CD4-positive, alpha-beta T cell (primary cell): ENCODE results near the gene UIMC1. TPM values are rescaled to one million over a fixed set of nuclear protein-coding genes. Genes with fewer than 3 reads are reported as not detected.

Experiments
- ATAC-seq: fragments of 200-7000 bp; cut with Tn5 transposase; one replicate; pipeline ENCODE4 v1.10.0; 2022; ENCODE audit warnings: mild to moderate bottlenecking; ENCODE audit not compliant: poor library complexity
- CTCF ChIA-PET: fragments of 350-600 bp; sonication (Branson Sonifier 250); formaldehyde crosslinking; loops from one replicate; lab custom pipeline; 2021; ENCODE audit warnings: antibody characterized with exemption, inconsistent platforms; lab: Charles Lee
- POLR2A ChIA-PET: fragments of 350-600 bp; sonication (Branson Sonifier 250); formaldehyde crosslinking; loops from one replicate; lab custom pipeline; 2021; ENCODE audit warnings: antibody characterized with exemption, inconsistent platforms; lab: Charles Lee
- DNase-seq, 14 experiments: peaks; one replicate each; pipeline ENCODE4 v3.0.0-alpha.2; 2013 to 2020; ENCODE audit warnings: mixed read lengths in 2 of 14
- H3K27ac ChIP-seq, 2 donors: one replicate each; pipeline versions ENCODE4 v1.5.1 to v1.7.0; 2013; ENCODE audit warnings: low read length in 2 of 2, low read depth in 1 of 2, mild to moderate bottlenecking in 1 of 2
- H3K27me3 ChIP-seq, 2 experiments: 1 replicate in 1 of 2; 2 replicates in 1 of 2; pipeline versions ENCODE4 v1.6.1 to v1.7.0; 2013; ENCODE audit warnings: low read length in 2 of 2, control low read depth in 1 of 2, mild to moderate bottlenecking in 1 of 2, moderate library complexity in 1 of 2; ENCODE audit not compliant: insufficient read depth in 2 of 2, control insufficient read depth in 1 of 2
- H3K36me3 ChIP-seq: one replicate; pipeline ENCODE4 v1.6.1; 2013; ENCODE audit warnings: low read length, control low read depth; ENCODE audit not compliant: insufficient read depth
- H3K4me1 ChIP-seq: one replicate; pipeline ENCODE4 v1.6.1; 2013; ENCODE audit warnings: low read length, control low read depth; ENCODE audit not compliant: insufficient read depth
- H3K4me3 ChIP-seq: one replicate; pipeline ENCODE4 v1.5.1; 2013; ENCODE audit warnings: mild to moderate bottlenecking, low read length, moderate library complexity
- H3K9me3 ChIP-seq, 2 experiments: 1 replicate in 1 of 2; 2 replicates in 1 of 2; pipeline versions ENCODE4 v1.6.1 to v1.7.0; 2013; ENCODE audit warnings: low read length in 2 of 2, mild to moderate bottlenecking in 2 of 2, control low read depth in 1 of 2, moderate library complexity in 1 of 2; ENCODE audit not compliant: control insufficient read depth in 1 of 2, insufficient read depth in 1 of 2
- H3K27ac Mint-ChIP-seq: one replicate; pipeline ENCODE4 v1.8.0; 2020; ENCODE audit warnings: mixed read lengths
- H3K27me3 Mint-ChIP-seq: one replicate; pipeline ENCODE4 v1.8.0; 2021; ENCODE audit warnings: mixed read lengths
- H3K36me3 Mint-ChIP-seq: one replicate; pipeline ENCODE4 v1.8.0; 2021; ENCODE audit warnings: low read depth, mixed read lengths
- H3K4me1 Mint-ChIP-seq: one replicate; pipeline ENCODE4 v1.8.0; 2021; ENCODE audit warnings: low read depth, mixed read lengths
- H3K4me3 Mint-ChIP-seq: one replicate; pipeline ENCODE4 v1.8.0; 2020; ENCODE audit warnings: mild to moderate bottlenecking, mixed read lengths
- H3K9me3 Mint-ChIP-seq: one replicate; pipeline ENCODE4 v1.8.0; 2020; ENCODE audit warnings: mixed read lengths
- CTCF ChIP-seq: fragments of 200-600 bp; IDR thresholded peaks from one replicate; pipeline ENCODE4 v1.8.0; 2022; ENCODE audit warnings: antibody characterized with exemption, mild to moderate bottlenecking
- intact Hi-C, 2 experiments: fragments of 100-400 bp; cut with DNase I in 1 of 2; cut with micrococcal nuclease in 1 of 2; formaldehyde crosslinking; loops; one replicate each; pipeline versions ENCODE4 v1.15.1 to v1.9.0; 2023 to 2025; cut with DNase I, micrococcal nuclease
- total RNA-seq, 174 experiments: library from RNA in 2 of 174; stranded (reverse) in 2 of 174; gene quantifications; one replicate each; pipeline ENCODE4 v1.2.3 and lab custom pipeline; 2021 to 2026

UIMC1 gene
- total RNA-seq, 2 experiments from 2014 or later: 42.3 to 50.8 TPM

- Mint-ChIP-seq H3K27ac (no peak overlapping the region), H3K36me3 (peaks cover 92% of the 10 kb centered on the region), H3K4me1 (no peaks in the 10 kb centered on the region), H3K27me3 (no peaks in the 10 kb centered on the region), H3K4me3 (no peak overlapping the region), H3K9me3 (no peaks in the 10 kb centered on the region)
- DNase-seq (no peak), ATAC-seq (no peak)
- Histone ChIP-seq H3K4me1 (no peaks in the 10 kb centered on the region), H3K4me3 (no peak overlapping the region), H3K27me3 (no peaks in the 10 kb centered on the region), H3K9me3 (no peaks in the 10 kb centered on the region), H3K27ac (no peak overlapping the region), H3K36me3 (peaks cover 63% of the 10 kb centered on the region)
- POLR2A ChIA-PET: no interaction called here
- TF ChIP-seq CTCF: no peak
- intact Hi-C loops: no loop called here
- CTCF ChIA-PET: no interaction called here
These were observed 64.6 kb downstream of the UIMC1 start for GRCh38 chr5:176941951-176942350.

GRCh38 chr5:176938472-176938871 lies 68.1 kb downstream of the UIMC1 start:
- no peaks in the 10 kb centered on the region for H3K9me3 ChIP-seq
- ChIA-PET POLR2A (no interaction called here), CTCF (interaction anchor here (0.7 to 1.2 kb wide), 2 partner anchors 12 to 56 kb away, joined by 3 to 5 read pairs; no protein-coding TSS in a partner anchor)
- no peaks in the 10 kb centered on the region for H3K4me1 ChIP-seq
- Mint-ChIP-seq H3K27ac (no peak overlapping the region), H3K9me3 (no peaks in the 10 kb centered on the region), H3K4me3 (no peak overlapping the region), H3K36me3 (peaks cover 85% of the 10 kb centered on the region), H3K4me1 (no peaks in the 10 kb centered on the region), H3K27me3 (no peaks in the 10 kb centered on the region)
- no peak for TF ChIP-seq CTCF
- H3K27me3 ChIP-seq: no peaks in the 10 kb centered on the region
- H3K4me3 ChIP-seq: no peak overlapping the region
- peaks cover 57% of the 10 kb centered on the region for H3K36me3 ChIP-seq
- intact Hi-C loops: no loop called here
- DNase-seq (no peak), ATAC-seq (no peak)
- no peak overlapping the region for H3K27ac ChIP-seq

- Histone ChIP-seq H3K4me1 (no peaks in the 10 kb centered on the region), H3K36me3 (peaks cover 45% of the 10 kb centered on the region), H3K4me3 (no peak overlapping the region), H3K9me3 (no peaks in the 10 kb centered on the region), H3K27ac (no peak overlapping the region), H3K27me3 (no peaks in the 10 kb centered on the region)
- no peak for ATAC-seq
- Mint-ChIP-seq H3K4me1 (peaks cover 14% of the 10 kb centered on the region), H3K4me3 (no peak overlapping the region), H3K9me3 (no peaks in the 10 kb centered on the region), H3K36me3 (peaks cover 85% of the 10 kb centered on the region), H3K27ac (no peak overlapping the region), H3K27me3 (no peaks in the 10 kb centered on the region)
- TF ChIP-seq CTCF: no peak
- ChIA-PET POLR2A (no interaction called here), CTCF (no interaction called here)
- DNase-seq: no peak
- intact Hi-C loops: no loop called here
These were observed 71.6 kb downstream of the UIMC1 start for GRCh38 chr5:176935017-176935416.
